ENCODE measurements around the gene MYL3.
"Not testable (repeated sequence)": the region's sequence is repeated elsewhere in the genome, so short reads cannot be mapped to it uniquely, and the experiment has no call there.

DNA sequence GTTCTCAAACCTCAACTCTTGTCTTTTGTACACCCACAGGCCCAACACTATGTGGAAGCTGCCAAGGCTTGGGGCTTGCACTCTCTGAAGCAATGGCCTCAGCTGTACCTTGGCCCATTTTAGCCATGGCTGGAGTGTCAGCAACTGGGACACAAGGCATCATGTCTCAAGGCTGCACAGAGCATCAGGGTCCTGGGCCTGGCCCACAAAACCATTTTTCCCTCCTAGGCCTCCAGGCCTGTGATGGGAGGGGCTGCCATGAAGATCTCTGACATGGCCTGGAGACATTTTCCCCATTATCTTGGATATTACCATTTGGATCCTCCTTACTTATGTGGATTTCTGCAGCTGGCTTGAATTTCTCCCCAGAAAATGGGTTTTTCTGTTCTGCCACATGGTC, 39.9 kb downstream of the MYL3 start:
- TF ChIP-seq, protein P1, sequence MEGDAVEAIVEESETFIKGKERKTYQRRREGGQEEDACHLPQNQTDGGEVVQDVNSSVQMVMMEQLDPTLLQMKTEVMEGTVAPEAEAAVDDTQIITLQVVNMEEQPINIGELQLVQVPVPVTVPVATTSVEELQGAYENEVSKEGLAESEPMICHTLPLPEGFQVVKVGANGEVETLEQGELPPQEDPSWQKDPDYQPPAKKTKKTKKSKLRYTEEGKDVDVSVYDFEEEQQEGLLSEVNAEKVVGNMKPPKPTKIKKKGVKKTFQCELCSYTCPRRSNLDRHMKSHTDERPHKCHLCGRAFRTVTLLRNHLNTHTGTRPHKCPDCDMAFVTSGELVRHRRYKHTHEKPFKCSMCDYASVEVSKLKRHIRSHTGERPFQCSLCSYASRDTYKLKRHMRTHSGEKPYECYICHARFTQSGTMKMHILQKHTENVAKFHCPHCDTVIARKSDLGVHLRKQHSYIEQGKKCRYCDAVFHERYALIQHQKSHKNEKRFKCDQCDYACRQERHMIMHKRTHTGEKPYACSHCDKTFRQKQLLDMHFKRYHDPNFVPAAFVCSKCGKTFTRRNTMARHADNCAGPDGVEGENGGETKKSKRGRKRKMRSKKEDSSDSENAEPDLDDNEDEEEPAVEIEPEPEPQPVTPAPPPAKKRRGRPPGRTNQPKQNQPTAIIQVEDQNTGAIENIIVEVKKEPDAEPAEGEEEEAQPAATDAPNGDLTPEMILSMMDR (IDR thresholded peaks at IDR 0.05): not testable (repeated sequence)
- not testable (repeated sequence) for TF ChIP-seq EP300, POLR2AphosphoS5 (IDR thresholded peaks at IDR 0.05)
